WI38 (cell line): ENCODE results near the gene PCDHGA10.
"Not testable (repeated sequence)": the region's sequence is repeated elsewhere in the genome, so short reads cannot be mapped to it uniquely, and the experiment has no call there.

Source experiments
- H3K4me3 ChIP-seq: 2 replicates; pipeline ENCODE4 v1.5.1; 2011; ENCODE audit warnings: low read depth, mild to moderate bottlenecking, control low read depth, low read length
- TF ChIP-seq, protein P1 (sequence below): IDR thresholded peaks from 2 replicates; pipeline ENCODE4 v1.5.1; 2012; ENCODE audit warnings: low read depth, mild to moderate bottlenecking, control low read depth, low read length

Gene PCDHGA10

DNA sequence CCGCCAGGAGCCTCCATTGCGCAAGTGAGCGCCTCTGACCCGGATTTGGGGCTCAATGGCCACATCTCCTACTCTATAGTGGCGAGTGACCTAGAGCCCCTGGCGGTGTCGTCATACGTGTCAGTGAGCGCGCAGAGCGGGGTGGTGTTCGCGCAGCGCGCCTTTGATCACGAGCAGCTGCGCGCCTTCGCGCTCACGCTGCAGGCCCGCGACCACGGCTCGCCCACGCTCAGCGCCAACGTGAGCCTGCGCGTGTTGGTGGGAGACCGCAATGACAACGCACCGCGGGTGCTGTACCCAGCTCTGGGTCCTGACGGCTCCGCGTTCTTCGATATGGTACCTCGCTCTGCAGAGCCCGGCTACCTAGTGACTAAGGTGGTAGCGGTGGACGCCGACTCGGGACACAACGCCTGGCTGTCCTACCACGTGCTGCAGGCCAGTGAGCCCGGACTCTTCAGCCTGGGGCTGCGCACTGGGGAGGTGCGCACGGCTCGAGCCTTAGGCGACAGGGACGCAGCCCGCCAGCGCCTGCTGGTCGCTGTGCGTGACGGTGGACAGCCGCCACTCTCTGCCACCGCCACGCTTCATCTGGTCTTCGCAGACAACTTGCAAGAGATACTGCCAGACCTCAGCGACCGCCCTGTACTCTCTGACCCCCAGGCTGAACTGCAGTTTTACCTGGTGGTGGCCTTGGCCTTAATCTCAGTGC lies 3.0 kb upstream of the PCDHGA10 start:
- H3K4me3 ChIP-seq = no peak overlapping the region
- TF ChIP-seq, protein P1, sequence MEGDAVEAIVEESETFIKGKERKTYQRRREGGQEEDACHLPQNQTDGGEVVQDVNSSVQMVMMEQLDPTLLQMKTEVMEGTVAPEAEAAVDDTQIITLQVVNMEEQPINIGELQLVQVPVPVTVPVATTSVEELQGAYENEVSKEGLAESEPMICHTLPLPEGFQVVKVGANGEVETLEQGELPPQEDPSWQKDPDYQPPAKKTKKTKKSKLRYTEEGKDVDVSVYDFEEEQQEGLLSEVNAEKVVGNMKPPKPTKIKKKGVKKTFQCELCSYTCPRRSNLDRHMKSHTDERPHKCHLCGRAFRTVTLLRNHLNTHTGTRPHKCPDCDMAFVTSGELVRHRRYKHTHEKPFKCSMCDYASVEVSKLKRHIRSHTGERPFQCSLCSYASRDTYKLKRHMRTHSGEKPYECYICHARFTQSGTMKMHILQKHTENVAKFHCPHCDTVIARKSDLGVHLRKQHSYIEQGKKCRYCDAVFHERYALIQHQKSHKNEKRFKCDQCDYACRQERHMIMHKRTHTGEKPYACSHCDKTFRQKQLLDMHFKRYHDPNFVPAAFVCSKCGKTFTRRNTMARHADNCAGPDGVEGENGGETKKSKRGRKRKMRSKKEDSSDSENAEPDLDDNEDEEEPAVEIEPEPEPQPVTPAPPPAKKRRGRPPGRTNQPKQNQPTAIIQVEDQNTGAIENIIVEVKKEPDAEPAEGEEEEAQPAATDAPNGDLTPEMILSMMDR = no peak

DNA sequence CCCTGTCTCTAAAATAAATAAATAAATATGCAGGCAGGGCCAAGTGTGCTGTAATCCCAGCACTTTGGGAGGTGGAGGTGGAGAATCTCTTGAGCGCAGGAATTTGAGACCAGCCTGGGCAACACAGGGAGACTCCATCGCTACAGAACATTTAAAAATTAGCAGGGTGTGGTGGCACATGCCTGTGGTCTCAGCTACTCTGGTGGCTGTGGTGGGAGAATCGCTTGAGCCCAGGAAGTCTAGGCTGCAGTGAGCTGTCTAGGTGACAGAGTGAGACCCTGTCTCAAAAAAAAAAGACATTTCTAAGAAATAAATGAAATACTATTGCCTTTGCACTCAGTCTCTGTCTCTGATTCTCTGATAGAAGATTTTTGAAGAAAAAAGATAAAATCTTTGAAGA lies 1.2 kb upstream of the PCDHGA10 start:
- H3K4me3 ChIP-seq = no peak overlapping the region
- TF ChIP-seq, protein P1 = no peak

GRCh38 chr5:141413540-141414069 lies 818 bp downstream of the PCDHGA10 start:
- peak overlapping the region; percentile 68 for H3K4me3 ChIP-seq
- TF ChIP-seq, protein P1 = no peak

DNA sequence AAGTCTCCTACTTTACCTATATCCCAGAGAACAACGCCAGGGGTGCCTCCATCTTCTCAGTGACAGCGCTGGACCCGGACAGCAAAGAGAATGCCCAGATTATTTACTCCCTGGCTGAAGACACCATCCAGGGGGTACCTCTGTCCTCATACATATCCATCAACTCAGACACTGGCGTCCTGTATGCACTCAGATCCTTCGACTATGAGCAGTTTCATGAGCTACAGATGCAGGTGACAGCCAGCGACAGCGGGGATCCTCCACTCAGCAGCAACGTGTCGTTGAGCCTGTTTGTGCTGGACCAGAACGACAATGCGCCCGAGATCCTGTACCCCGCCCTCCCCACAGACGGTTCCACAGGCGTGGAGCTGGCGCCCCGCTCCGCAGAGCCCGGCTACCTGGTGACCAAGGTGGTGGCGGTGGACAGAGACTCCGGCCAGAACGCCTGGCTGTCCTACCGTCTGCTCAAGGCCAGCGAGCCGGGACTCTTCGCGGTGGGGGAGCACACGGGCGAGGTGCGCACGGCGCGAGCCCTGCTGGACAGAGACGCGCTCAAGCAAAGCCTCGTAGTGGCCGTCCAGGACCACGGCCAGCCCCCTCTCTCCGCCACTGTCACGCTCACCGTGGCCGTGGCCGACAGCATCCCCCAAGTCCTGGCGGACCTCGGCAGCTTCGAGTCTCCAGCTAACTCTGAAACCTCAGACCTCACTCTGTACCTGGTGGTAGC lies 1.9 kb downstream of the PCDHGA10 start:
- not testable (repeated sequence) for H3K4me3 ChIP-seq

GRCh38 chr5:141415275-141415618 lies 2.5 kb downstream of the PCDHGA10 start:
- not testable (repeated sequence) for H3K4me3 ChIP-seq

DNA sequence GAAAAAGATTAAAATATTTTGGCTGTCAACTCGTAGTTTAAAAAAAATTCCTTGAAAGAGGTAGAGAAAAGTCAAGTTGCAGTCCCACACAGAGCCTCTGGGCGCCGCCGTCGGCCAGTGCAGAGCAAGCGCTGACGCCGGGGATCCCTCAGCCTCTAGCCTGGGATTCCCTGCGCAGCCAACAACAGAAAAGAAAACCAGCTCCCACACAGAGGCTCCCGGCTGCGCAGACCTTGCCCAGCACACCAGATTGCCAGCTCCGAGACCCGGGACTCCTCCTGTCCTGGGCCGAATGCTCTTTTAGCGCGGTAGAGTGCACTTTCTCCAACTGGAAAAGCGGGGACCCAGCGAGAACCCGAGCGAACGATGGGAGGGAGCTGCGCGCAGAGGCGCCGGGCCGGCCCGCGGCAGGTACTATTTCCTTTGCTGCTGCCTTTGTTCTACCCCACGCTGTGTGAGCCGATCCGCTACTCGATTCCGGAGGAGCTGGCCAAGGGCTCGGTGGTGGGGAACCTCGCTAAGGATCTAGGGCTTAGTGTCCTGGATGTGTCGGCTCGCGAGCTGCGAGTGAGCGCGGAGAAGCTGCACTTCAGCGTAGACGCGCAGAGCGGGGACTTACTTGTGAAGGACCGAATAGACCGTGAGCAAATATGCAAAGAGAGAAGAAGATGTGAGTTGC lies 4.8 kb downstream of the PCDHGA10 start, which contains the start of gene PCDHGB7:
PCDHGB7 (plus strand) TSS at position 184 of the 679 bp plus-strand sequence; CDS start at position 367, 183 bp downstream.
- H3K4me3 ChIP-seq = peak within 1 kb of the TSS; percentile 54
- TF ChIP-seq, protein P1 = peak; percentile 95

DNA sequence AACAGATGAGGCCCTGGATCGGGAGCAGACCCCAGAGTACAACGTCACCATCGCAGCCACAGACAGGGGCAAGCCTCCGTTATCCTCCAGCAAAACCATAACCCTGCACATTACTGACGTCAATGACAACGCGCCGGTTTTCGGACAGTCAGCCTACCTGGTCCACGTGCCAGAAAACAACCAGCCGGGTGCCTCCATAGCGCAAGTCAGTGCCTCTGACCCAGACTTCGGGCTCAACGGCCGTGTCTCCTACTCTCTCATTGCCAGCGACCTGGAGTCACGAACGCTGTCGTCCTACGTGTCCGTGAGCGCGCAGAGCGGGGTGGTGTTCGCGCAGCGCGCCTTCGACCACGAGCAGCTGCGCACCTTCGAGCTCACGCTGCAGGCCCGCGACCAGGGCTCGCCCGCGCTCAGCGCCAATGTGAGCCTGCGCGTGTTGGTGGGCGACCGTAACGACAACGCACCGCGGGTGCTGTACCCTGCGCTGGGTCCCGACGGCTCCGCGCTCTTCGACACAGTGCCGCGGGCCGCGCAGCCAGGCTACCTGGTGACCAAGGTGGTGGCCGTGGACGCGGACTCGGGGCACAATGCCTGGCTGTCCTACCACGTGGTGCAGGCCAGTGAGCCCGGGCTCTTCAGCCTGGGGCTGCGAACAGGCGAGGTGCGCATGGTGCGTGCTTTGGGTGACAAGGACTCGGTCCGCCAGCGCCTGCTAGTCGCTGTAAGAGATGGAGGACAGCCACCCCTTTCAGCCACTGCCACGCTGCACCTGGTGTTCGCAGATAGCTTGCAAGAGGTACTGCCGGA lies 6.5 kb downstream of the PCDHGA10 start:
- TF ChIP-seq, protein P1 = no peak
- H3K4me3 ChIP-seq = no peak overlapping the region
